Endodermal cell (in vitro differentiated cells): ENCODE measurements around the gene GP9. TPM values are rescaled to one million over a fixed set of nuclear protein-coding genes. Genes with fewer than 3 reads are reported as not detected.

Experiments used
- DNase-seq: peaks from one replicate; pipeline ENCODE4 v3.0.0-alpha.2; 2017
- H3K27ac ChIP-seq: 2 replicates; pipeline ENCODE4 v1.5.1; 2013; ENCODE audit warnings: mild to moderate bottlenecking, low read depth, low read length, moderate library complexity
- H3K27me3 ChIP-seq: 2 replicates; pipeline ENCODE4 v1.6.1; 2013; ENCODE audit warnings: mild to moderate bottlenecking, low read length, moderate library complexity; ENCODE audit not compliant: insufficient read depth, control insufficient read depth, poor library complexity, severe bottlenecking
- H3K36me3 ChIP-seq: 2 replicates; pipeline ENCODE4 v1.7.0; 2013; ENCODE audit warnings: mild to moderate bottlenecking, low read length, moderate library complexity; ENCODE audit not compliant: control insufficient read depth, insufficient read depth
- H3K4me1 ChIP-seq: one replicate; pipeline ENCODE4 v1.7.0; 2013; ENCODE audit warnings: low read length; ENCODE audit not compliant: control insufficient read depth, insufficient read depth
- H3K4me3 ChIP-seq: 2 replicates; pipeline ENCODE4 v1.5.1; 2013; ENCODE audit warnings: mild to moderate bottlenecking, low read length, moderate library complexity
- H3K9ac ChIP-seq: 2 replicates; pipeline ENCODE4 v1.6.1; 2013; ENCODE audit warnings: mild to moderate bottlenecking, low read length, moderate library complexity; ENCODE audit not compliant: poor library complexity, severe bottlenecking; ENCODE audit errors: extremely low read depth
- H3K9me3 ChIP-seq: 2 replicates; pipeline ENCODE4 v1.6.1; 2013; ENCODE audit warnings: mild to moderate bottlenecking, low read length, moderate library complexity; ENCODE audit not compliant: control insufficient read depth
- H3K27ac Mint-ChIP-seq: 2 replicates; pipeline ENCODE4 v1.8.0; 2020; ENCODE audit warnings: mixed read lengths
- H3K27me3 Mint-ChIP-seq: 2 replicates; pipeline ENCODE4 v1.8.0; 2021; ENCODE audit warnings: mild to moderate bottlenecking, mixed read lengths; ENCODE audit not compliant: insufficient read depth
- H3K36me3 Mint-ChIP-seq: 2 replicates; pipeline ENCODE4 v1.8.0; 2020; ENCODE audit warnings: low read depth, mixed read lengths
- H3K4me1 Mint-ChIP-seq: 2 replicates; pipeline ENCODE4 v1.8.0; 2020; ENCODE audit warnings: mixed read lengths
- H3K4me3 Mint-ChIP-seq: 2 replicates; pipeline ENCODE4 v1.8.0; 2020; ENCODE audit warnings: mild to moderate bottlenecking, moderate library complexity, mixed read lengths
- H3K9me3 Mint-ChIP-seq: 2 replicates; pipeline ENCODE4 v1.8.0; 2020; ENCODE audit warnings: mild to moderate bottlenecking, mixed read lengths
- WGBS, 2 experiments: methylation state at CpG; one replicate each; pipeline versions ENCODE4 v1.1.5 to v1.1.7; 2013; ENCODE audit warnings: missing lambda C conversion rate in 2 of 2, mixed read lengths in 1 of 2; ENCODE audit not compliant: insufficient coverage in 1 of 2, insufficient read length in 1 of 2; 5-methylcytosine and 5-hydroxymethylcytosine counted together
- total RNA-seq, 2 donors: library from RNA; stranded (reverse); fragmentation: NEBNext Ultra II Directional in 1 of 2; extraction: Animal tissue kit (Norgen Biotek cat#: 25700) in 1 of 2; gene quantifications; 2 replicates in 1 of 2; 3 replicates in 1 of 2; pipeline ENCODE4 v1.2.1, GENCODE V29; 2021
- TF ChIP-seq, protein P1 (sequence below): fragments of 200-600 bp; sonication (generic); conservative IDR thresholded peaks from 2 replicates; pipeline ENCODE4 v1.5.0; 2021; ENCODE audit warnings: antibody characterized with exemption, mild to moderate bottlenecking

GP9 gene
- total RNA-seq, 2 donors from 2014 or later: not detected

DNA sequence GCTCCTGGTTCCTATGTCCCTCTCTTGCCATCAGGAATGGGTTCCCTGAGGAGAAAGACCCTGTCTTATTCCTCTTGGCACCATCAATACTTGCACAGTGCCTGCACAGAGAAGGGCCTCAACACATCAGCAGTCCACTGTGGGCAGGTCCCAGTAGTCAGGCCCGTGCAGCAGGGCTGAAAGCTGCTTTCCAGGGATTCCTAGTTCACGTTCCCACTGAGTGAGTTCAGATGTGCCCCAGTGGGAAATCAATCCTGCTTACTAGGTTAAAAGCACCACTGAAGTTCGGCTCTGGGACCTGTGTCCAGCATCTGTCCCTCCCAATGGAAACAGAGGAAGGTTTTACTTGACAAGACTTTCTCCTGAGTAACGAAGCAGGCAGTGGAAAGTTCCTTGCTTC lies 45.3 kb downstream of the GP9 start:
- Mint-ChIP-seq H3K36me3 (peaks cover 29% of the 10 kb centered on the region), H3K9me3 (no peaks in the 10 kb centered on the region), H3K4me1 (peaks cover 13% of the 10 kb centered on the region), H3K27ac (no peak overlapping the region), H3K4me3 (no peak overlapping the region), H3K27me3 (no peaks in the 10 kb centered on the region)
- no peak for DNase-seq
- H3K9ac ChIP-seq: no peak overlapping the region
- no peak overlapping the region for H3K4me3 ChIP-seq
- no peaks in the 10 kb centered on the region for H3K27me3 ChIP-seq
- WGBS, 2 experiments: 94 to 95% methylated on average over 4 of the region's 4 CpGs
- H3K4me1 ChIP-seq: no peaks in the 10 kb centered on the region
- H3K27ac ChIP-seq: no peak overlapping the region
- peaks cover 20% of the 10 kb centered on the region for H3K36me3 ChIP-seq
- no peaks in the 10 kb centered on the region for H3K9me3 ChIP-seq
- TF ChIP-seq, protein P1, sequence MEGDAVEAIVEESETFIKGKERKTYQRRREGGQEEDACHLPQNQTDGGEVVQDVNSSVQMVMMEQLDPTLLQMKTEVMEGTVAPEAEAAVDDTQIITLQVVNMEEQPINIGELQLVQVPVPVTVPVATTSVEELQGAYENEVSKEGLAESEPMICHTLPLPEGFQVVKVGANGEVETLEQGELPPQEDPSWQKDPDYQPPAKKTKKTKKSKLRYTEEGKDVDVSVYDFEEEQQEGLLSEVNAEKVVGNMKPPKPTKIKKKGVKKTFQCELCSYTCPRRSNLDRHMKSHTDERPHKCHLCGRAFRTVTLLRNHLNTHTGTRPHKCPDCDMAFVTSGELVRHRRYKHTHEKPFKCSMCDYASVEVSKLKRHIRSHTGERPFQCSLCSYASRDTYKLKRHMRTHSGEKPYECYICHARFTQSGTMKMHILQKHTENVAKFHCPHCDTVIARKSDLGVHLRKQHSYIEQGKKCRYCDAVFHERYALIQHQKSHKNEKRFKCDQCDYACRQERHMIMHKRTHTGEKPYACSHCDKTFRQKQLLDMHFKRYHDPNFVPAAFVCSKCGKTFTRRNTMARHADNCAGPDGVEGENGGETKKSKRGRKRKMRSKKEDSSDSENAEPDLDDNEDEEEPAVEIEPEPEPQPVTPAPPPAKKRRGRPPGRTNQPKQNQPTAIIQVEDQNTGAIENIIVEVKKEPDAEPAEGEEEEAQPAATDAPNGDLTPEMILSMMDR: no peak

DNA sequence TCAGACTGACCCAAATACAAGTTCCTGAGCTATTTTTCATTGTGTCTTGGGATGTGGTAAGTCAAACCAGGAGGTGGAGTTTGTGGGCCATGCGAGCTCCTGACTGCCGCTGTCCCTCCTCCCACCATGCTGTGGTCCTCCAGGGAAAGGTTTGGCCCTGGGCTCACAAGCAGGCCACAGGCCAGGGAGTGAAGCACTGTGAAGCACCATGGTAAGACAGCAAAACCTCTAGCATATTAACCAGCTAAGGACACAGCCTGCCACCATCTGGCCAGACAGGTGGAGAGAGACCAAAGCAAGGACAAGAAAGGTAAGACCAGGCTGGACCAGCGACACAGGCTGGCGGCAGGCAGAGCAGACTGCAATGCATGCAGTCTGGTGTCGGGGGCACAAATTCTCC lies 45.7 kb downstream of the GP9 start:
- Mint-ChIP-seq H3K4me1 (peaks cover 13% of the 10 kb centered on the region), H3K36me3 (peaks cover 31% of the 10 kb centered on the region), H3K27ac (peak overlapping the region; percentile 30), H3K27me3 (no peaks in the 10 kb centered on the region), H3K4me3 (no peak overlapping the region), H3K9me3 (no peaks in the 10 kb centered on the region)
- Histone ChIP-seq H3K27ac (no peak overlapping the region), H3K9me3 (no peaks in the 10 kb centered on the region), H3K4me1 (no peaks in the 10 kb centered on the region), H3K36me3 (peaks cover 20% of the 10 kb centered on the region), H3K9ac (no peak overlapping the region), H3K4me3 (no peak overlapping the region), H3K27me3 (no peaks in the 10 kb centered on the region)
- peak; percentile 66 for DNase-seq
- TF ChIP-seq, protein P1: peak; percentile 40
- 92 to 100% methylated on average over 2 to 5 of the region's 5 CpGs for WGBS, 2 experiments

- 87 to 93% methylated on average over 19 of the region's 19 CpGs for WGBS, 2 experiments
- H3K4me3 ChIP-seq: no peak overlapping the region
- Mint-ChIP-seq H3K9me3 (no peaks in the 10 kb centered on the region), H3K27me3 (no peaks in the 10 kb centered on the region), H3K36me3 (peaks cover 33% of the 10 kb centered on the region), H3K27ac (no peak overlapping the region), H3K4me1 (peaks cover 13% of the 10 kb centered on the region), H3K4me3 (no peak overlapping the region)
- H3K4me1 ChIP-seq: no peaks in the 10 kb centered on the region
- peaks cover 20% of the 10 kb centered on the region for H3K36me3 ChIP-seq
- no peak overlapping the region for H3K27ac ChIP-seq
- TF ChIP-seq, protein P1: no peak
- H3K27me3 ChIP-seq: no peaks in the 10 kb centered on the region
- DNase-seq: no peak
- H3K9me3 ChIP-seq: no peaks in the 10 kb centered on the region
- H3K9ac ChIP-seq: no peak overlapping the region
Observed at GRCh38 chr3:129106866-129107565, 46.4 kb downstream of the GP9 start.
